Caki2 (cell line): ENCODE results near the gene CDH4. TPM values are rescaled to one million over a fixed set of nuclear protein-coding genes. Genes with fewer than 3 reads are reported as not detected.

Experiments
- DNase-seq: peaks from one replicate; pipeline ENCODE4 v3.0.0-alpha.2; 2015; ENCODE audit warnings: low read depth
- in situ Hi-C: cut with HindIII; loops from 2 replicates; pipeline ENCODE4 v1.10.0; 2016; ENCODE audit warnings: low sequenced_read_pairs, low pct_unique_long_range_greater_than_20kb, mixed read lengths
- total RNA-seq: library from RNA; depleted of rRNA; stranded (reverse); fragments of >200 nt; shearing (Covaris generic); gene quantifications from 2 replicates; pipeline ENCODE4 v1.2.3, GENCODE V29; 2014; ENCODE audit warnings: low replicate concordance

Gene CDH4
- total RNA-seq, 1 experiment from 2014 or later, result 2.7 TPM

DNA sequence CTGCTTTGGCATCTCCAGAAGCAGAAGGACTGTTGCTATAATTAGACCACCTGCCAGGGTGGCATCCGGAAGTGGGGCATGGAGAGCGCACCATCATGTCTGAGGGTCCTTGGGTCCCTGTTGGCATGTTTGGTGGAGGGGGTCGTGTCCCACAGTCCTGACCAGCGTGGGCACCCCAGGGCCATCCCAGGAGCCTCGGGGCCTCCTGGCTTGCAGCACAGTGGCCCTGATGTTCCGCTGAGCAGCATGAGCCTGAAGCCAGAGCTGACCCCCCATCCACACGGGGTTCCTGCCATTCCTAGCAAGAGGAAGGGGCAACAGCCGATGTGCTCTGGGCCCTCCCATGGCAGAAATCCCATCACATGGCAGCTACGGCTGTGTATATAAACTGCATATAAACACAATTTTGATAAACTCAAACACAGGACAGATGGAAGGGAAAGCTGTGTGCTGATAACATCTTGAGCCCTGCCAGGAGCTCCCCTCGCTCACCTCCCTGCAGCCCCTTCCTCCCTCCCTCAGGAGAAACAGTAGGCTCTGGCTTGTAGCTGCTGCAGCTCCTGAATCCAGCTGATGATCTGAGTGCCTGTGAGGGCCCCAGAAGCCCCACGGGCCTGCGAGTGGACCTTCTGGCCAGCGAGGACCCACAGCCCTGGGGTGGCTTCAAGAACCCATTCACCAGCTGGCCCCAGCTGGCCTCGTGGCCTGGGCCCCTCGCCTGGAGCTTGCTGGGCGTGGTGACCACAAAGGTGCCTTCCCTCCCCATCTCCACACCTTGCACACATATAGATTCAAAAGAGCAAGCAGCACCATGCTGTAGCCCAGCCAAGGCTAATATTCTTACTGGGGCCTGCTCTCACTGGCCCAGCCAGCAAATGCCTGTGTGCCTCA, 321.6 kb downstream of the CDH4 start:
- no peak for DNase-seq
- in situ Hi-C loops, result no loop called here

- in situ Hi-C loops, result no loop called here
- DNase-seq, result no peak
Measured at GRCh38 chr20:61575151-61575937, 323.3 kb downstream of the CDH4 start.

- in situ Hi-C loops, result no loop called here
- no peak for DNase-seq
Measured at GRCh38 chr20:61576372-61576771, 324.3 kb downstream of the CDH4 start.

- no peak for DNase-seq
- in situ Hi-C loops, result no loop called here
Measured at GRCh38 chr20:61577065-61577464, 325.0 kb downstream of the CDH4 start.

DNA sequence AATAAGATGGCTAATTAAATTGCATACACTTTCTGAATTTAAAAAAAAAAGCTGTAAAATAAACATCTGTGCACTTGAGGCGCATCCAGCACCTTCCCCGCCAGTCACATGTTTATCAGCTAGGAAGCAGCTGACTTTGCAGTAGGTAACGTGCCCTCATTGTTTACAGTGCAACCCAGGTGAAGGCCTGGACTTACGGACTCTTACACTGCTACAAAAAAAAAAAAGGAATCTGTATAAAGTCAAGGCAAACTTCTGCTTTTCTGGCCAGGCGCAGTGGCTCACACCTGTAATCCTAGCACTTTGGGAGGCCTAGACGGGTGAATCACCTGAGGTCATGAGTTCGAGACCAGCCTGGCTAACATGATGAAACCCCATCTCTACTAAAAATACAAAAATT, 327.8 kb downstream of the CDH4 start:
- in situ Hi-C loops, result no loop called here
- no peak for DNase-seq

DNA sequence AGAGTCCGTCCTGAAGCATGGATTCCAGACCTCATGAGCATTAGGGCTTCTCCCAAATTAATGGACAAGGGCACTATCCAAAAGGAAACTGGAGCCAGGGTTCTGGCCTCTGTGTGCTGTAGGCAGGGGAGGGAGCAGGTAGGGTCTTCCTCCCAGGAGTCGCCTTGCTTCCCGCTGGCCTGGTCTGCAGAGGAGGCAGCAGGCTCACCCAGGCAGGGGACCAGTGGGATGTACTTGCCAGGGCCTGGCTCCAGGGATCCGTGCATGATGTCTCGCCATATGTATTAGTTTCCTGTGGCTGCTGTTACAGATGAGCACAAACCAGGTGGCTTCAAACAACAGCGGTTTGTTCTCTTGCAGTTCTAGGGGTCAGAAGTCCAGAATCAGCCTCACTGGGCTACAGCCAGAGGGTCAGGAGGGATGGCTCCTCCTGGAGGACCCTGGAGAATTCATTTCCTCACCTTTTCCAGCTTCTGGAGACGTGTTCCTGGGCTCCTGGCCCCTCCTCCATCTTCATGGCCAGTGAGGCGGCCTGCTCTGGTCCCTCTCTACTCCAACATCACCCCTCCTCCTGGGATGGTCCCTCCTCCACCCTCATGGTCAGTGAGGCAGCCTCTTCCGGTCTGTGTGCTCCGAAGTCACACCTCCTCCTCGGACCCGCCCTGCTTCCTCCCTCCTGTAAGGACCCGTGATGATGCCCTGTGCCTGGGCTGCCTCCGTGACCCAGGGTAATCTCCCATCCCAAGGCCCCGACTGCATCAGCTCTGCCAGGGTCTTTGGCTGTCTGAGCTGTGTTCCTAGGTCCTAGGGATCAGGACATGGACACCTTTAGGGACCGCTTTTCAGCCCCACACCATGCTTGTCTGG, 329.1 kb downstream of the CDH4 start:
- in situ Hi-C loops, result no loop called here
- no peak for DNase-seq

GRCh38 chr20:61581825-61582188, 329.7 kb downstream of the CDH4 start:
- in situ Hi-C loops, result no loop called here
- DNase-seq, result no peak

DNA sequence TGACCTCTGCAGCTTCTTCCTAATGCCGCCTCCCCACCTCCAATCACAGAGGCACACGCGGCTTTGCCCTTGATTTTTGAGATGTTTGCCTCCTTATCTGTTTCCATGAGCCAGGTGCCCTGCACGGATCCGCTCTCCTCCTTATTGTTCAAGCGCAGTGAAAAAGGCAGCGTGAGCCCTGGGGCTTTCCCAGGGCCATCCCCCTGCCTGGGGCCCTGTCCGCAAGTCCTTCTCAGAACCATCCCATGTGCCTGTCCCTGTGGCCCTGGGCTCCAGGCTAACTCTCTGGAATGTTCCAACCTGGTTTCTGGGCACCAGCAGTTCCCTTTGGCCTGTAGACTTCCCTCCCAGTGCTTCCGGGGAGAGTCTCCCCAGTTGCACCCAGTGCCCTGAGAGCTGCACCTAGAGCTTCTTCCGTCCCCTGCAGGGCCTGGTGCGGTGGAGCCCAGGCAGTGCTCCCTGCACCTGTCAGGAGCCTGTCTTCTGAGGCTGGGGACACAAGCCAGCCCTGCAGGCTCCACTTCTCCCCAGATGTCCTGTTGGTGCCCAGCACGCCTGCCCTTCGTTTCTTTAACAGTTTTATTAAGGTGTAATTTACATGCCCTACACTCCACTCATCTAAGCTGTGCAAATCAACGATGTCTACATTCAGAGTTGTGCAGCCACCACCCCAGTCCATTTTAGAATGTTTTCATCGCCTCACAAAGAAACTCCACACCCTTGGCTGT, 330.3 kb downstream of the CDH4 start:
- DNase-seq, result no peak
- in situ Hi-C loops, result no loop called here

GRCh38 chr20:61583356-61583755, 331.3 kb downstream of the CDH4 start:
- in situ Hi-C loops, result no loop called here
- no peak for DNase-seq

GRCh38 chr20:61584851-61585250, 332.8 kb downstream of the CDH4 start:
- no peak for DNase-seq
- in situ Hi-C loops, result no loop called here

DNA sequence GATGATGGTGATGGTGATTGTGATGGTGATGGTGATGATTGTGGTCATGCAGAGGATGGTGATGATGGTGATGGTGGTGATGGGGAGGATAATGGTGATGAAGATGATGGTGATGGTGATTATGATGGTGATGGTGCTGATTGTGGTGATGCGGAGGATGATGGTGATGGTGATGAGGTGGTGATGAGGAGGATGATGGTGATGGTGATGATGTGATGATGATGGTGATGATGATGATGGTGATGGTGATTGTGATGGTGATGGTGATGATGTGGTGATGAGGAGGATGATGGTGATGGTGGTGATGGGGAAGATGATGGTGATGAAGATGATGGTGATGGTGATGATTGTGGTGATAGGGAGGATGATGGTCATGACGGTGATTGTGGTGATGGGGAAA, 333.7 kb downstream of the CDH4 start:
- in situ Hi-C loops, result no loop called here

DNA sequence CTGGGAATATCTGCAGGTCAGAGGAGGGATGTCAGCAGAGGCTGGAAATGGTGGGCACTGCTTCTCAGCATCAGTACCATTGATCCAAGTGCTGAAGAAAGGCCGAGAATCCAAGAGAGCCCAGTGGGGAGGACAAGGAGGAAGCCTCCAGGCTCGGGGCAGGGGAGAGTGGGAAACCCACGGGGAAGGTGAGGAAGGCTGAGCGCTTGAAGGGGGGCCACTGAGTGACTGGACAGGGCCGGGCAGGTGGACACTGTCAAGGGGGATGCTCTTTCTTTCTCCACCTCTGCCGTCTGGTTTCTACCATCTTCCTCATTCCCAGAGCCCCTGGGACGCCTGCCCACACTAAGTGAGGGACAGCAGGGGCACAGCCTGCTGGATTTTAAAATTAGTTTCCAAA, 335.0 kb downstream of the CDH4 start:
- DNase-seq, result no peak
- in situ Hi-C loops, result no loop called here

More for the DNA sequence above, 333.7 kb downstream of the CDH4 start:
- DNase-seq, result no peak

- DNase-seq, result no peak
- in situ Hi-C loops, result no loop called here
Measured at GRCh38 chr20:61587681-61588289, 335.7 kb downstream of the CDH4 start.

DNA sequence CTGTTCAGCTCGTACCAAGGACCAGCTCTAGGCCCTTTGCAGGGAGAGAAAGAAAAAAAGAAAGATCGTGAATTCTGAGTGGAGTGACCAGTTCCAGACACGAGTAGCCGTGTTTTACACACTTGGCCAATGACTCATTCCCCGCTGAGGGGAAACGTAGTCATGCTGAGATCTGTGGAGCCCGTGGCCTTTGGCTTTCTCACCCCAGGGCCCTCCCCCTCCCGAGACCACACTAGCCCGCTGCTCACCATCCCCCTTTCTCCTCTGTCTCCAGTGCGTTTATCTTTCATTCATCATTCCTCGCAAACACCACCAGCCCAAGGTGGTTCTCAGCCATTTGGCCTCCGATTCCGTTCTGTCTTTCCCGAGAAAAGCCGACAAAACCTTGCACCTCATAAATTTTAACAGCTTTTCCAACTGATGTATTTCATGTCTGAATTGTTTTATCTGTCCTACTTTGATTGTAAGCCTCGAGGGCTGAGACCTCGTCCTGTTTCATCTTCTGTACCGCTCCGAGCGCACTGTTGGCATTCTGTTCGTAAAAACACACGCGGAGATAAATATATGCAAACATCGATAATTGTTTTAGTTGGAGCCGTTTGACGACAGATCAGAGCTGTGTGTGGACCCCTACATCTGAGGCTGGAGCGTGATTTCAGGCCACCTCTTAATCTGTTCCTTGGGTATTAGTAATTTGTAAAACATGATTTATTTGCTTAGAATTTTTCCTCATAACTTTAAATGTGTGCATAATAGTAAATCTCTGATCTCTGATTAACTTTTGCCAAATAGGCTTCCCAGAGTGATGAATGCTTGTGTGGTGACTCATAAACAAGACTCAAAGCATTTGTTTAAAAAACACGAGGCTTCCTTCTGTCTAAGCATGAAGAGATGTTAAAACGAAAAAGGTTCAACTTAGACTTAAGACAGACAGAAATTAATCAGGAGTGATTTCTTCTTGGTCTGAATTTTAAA, 336.6 kb downstream of the CDH4 start:
- in situ Hi-C loops, result no loop called here
- no peak for DNase-seq

GRCh38 chr20:61590236-61590635, 338.2 kb downstream of the CDH4 start:
- DNase-seq, result no peak
- in situ Hi-C loops, result no loop called here

DNA sequence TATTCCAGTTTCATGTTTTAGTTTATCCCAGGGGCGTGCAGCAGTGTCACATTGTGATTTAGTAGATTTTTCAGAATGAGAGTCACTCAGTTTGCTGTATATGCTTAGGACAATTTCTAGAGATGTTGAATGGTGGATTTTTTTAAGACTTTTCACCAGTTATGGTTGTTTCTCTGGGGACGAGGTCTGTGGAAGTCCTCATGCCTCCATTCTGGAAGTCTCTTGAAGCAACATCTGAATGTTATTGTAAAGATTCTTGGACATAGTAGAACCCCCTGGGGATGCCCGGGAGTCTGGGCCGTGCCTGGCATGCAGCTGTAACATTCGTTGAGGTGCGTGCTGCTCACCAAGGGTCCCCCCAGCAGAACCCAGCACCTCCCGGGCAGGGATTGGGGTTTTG, 341.5 kb downstream of the CDH4 start:
- in situ Hi-C loops, result no loop called here
- no peak for DNase-seq

DNA sequence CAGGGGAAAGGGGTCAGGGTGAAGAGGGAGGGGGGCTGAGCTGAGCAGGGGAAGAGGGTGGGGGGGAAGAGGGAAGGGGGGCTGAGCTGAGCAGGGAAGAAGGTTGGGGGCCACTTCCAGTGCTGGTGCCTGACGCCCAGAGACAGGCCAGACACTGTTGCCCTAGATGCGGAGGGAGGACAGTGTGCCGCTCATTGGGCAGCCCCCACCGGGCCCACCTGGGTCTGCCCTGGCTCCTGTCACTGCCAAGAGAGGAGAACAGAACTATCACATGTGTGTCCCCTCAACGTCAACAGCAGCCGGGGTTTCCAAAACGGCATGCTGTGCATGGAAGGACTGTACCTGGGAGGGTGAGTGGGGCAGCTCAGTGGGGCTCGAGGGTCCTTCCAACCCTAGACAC, 342.1 kb downstream of the CDH4 start:
- in situ Hi-C loops, result no loop called here
- no peak for DNase-seq
